ENCODE results near the gene ABHD12. TPM values are rescaled to one million over a fixed set of nuclear protein-coding genes. Genes with fewer than 3 reads are reported as not detected.

Gene ABHD12
- polyA plus RNA-seq, 1 donor (not counting 4 experiments of a cell fraction or from before 2014, with no cell fraction given), result 11.2 TPM

- peaks cover 5% of the 10 kb centered on the region for H3K4me1 ChIP-seq (ENCODE audit: control insufficient read depth, extremely low read depth, insufficient read depth, low read length)
- H2AFZ ChIP-seq (ENCODE audit: control insufficient read depth, low read length), result no peak overlapping the region
- no peaks in the 10 kb centered on the region for H3K9me3 ChIP-seq (ENCODE audit: control insufficient read depth, low read depth, low read length)
- FAIRE-seq (no peak), DNase-seq (ENCODE audit: low read depth, low spot score) (no peak)
- H3K9ac ChIP-seq (ENCODE audit: control insufficient read depth, extremely low read depth, insufficient read depth, low read length), result no peak overlapping the region
- H3K27me3 ChIP-seq (ENCODE audit: control insufficient read depth, extremely low read depth, insufficient read depth, low read length), result no peaks in the 10 kb centered on the region
- TF ChIP-seq EZH2 (IDR thresholded peaks at IDR 0.05; ENCODE audit: low read length), result no peak
- no peak for TF ChIP-seq CTCF (optimal IDR thresholded peaks at IDR 0.05 in 1 of 3, IDR thresholded peaks at IDR 0.05 in 1 of 3, conservative IDR thresholded peaks at IDR 0.05 in 1 of 3; ENCODE audit: extremely low read depth in 1 of 3, insufficient read depth in 2 of 3, low read length in 3 of 3)
- no peak overlapping the region for H3K27ac ChIP-seq (ENCODE audit: control insufficient read depth, insufficient read depth, low read length)
- no peak overlapping the region for H3K4me2 ChIP-seq (ENCODE audit: control insufficient read depth, extremely low read depth, insufficient read depth, low read depth, low read length)
- dilution Hi-C loops (cut with MboI; ENCODE audit: extremely low pct_ligation_motif_present, low sequenced_read_pairs), result no loop called here
- peaks cover 69 to 70% of the 10 kb centered on the region in 2 experiments for H3K36me3 ChIP-seq (ENCODE audit: control insufficient read depth in 2 of 2, extremely low read depth in 1 of 2, insufficient read depth in 2 of 2, low read length in 2 of 2)
- H4K20me1 ChIP-seq (ENCODE audit: control insufficient read depth, extremely low read depth, insufficient read depth, low read length), result peaks cover 8% of the 10 kb centered on the region
- H3K4me3 ChIP-seq (ENCODE audit: control insufficient read depth in 2 of 3, extremely low read depth in 1 of 3, insufficient read depth in 2 of 3, low read depth in 1 of 3, low read length in 3 of 3), result no peak overlapping the region
- no peaks in the 10 kb centered on the region for H3K9me1 ChIP-seq (ENCODE audit: control insufficient read depth, extremely low read depth, insufficient read depth, low read length)
- H3K79me2 ChIP-seq (ENCODE audit: control insufficient read depth, insufficient read depth, low read length), result peaks cover 2% of the 10 kb centered on the region
Observed at GRCh38 chr20:25288291-25289181, 102.1 kb downstream of the ABHD12 start.

- Histone ChIP-seq H3K36me3 (ENCODE audit: control insufficient read depth in 2 of 2, extremely low read depth in 1 of 2, insufficient read depth in 2 of 2, low read length in 2 of 2) (peaks cover 71 to 73% of the 10 kb centered on the region in 2 experiments), H3K4me2 (ENCODE audit: control insufficient read depth, extremely low read depth, insufficient read depth, low read depth, low read length) (no peak overlapping the region), H3K9me1 (ENCODE audit: control insufficient read depth, extremely low read depth, insufficient read depth, low read length) (no peaks in the 10 kb centered on the region), H3K27ac (ENCODE audit: control insufficient read depth, insufficient read depth, low read length) (no peak overlapping the region), H2AFZ (ENCODE audit: control insufficient read depth, low read length) (no peak overlapping the region), H3K79me2 (ENCODE audit: control insufficient read depth, insufficient read depth, low read length) (peaks cover 2% of the 10 kb centered on the region), H3K9ac (ENCODE audit: control insufficient read depth, extremely low read depth, insufficient read depth, low read length) (no peak overlapping the region), H3K4me3 (ENCODE audit: control insufficient read depth in 2 of 3, extremely low read depth in 1 of 3, insufficient read depth in 2 of 3, low read depth in 1 of 3, low read length in 3 of 3) (no peak overlapping the region), H3K4me1 (ENCODE audit: control insufficient read depth, extremely low read depth, insufficient read depth, low read length) (peaks cover 2% of the 10 kb centered on the region), H3K27me3 (ENCODE audit: control insufficient read depth, extremely low read depth, insufficient read depth, low read length) (no peaks in the 10 kb centered on the region), H4K20me1 (ENCODE audit: control insufficient read depth, extremely low read depth, insufficient read depth, low read length) (peaks cover 8% of the 10 kb centered on the region), H3K9me3 (ENCODE audit: control insufficient read depth, low read depth, low read length) (no peaks in the 10 kb centered on the region)
- FAIRE-seq, result no peak
- dilution Hi-C loops (cut with MboI; ENCODE audit: extremely low pct_ligation_motif_present, low sequenced_read_pairs), result no loop called here
- no peak for DNase-seq (ENCODE audit: low read depth, low spot score)
- TF ChIP-seq EZH2 (IDR thresholded peaks at IDR 0.05; ENCODE audit: low read length) (no peak), CTCF (optimal IDR thresholded peaks at IDR 0.05 in 1 of 3, IDR thresholded peaks at IDR 0.05 in 1 of 3, conservative IDR thresholded peaks at IDR 0.05 in 1 of 3; ENCODE audit: extremely low read depth in 1 of 3, insufficient read depth in 2 of 3, low read length in 3 of 3) (no peak)
Observed at GRCh38 chr20:25287631-25288290, 102.9 kb downstream of the ABHD12 start.

Measured in keratinocyte (primary cell).